Measurements from ENCODE around the gene KDR. TPM values are rescaled to one million over a fixed set of nuclear protein-coding genes. Genes with fewer than 3 reads are reported as not detected.

KDR gene
- total RNA-seq: 0.50 and 0.74 TPM in 2 replicates

DNA sequence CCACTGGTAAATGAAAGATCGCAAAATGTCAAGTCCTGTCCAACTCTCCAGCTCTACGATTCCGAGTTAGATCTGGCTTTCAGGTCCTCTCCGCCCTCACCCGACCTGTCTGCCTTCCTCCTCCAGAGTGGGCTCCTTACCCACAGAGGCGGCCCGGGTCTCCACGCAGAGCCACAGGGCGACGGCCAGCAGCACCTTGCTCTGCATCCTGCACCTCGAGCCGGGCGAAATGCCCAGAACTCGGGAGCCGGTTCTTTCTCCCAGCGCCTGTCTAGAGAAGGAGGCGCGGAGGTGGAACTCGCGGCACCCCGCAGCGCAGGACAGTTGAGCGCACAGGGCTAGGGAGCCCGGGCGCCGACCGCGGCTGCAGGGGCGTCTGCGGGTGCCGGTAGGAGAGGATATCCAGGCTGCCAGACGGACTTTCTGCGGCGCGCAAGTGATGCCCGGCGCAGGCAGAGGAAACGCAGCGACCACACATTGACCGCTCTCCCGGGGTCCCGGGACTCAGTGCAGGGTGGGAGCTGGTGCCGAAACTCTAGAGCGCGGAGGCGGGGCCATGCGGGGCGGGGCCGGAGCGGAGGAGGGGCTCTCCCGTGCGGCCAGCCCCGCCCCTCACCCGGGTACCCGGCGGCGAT is at the start of gene KDR:
Gene KDR (minus strand): TSS at position 509 of the 635 bp plus-strand sequence. CDS start 302 bp downstream, at position 207.

Other genes with a start within 250 kb of the KDR start
- 11.0 and 11.8 TPM in 2 replicates for gene SRD5A3, start 220.6 kb upstream of the KDR start, total RNA-seq